Transverse colon (tissue), 4 donors: Measurements from ENCODE around the gene KMT2A. TPM values are rescaled to one million over a fixed set of nuclear protein-coding genes. Genes with fewer than 3 reads are reported as not detected.

Source experiments
- DNase-seq: peaks from one replicate; pipeline ENCODE4 v3.0.0-alpha.2; 2019
- H3K27ac ChIP-seq, 4 donors: fragments of 200-600 bp; sonication (generic); 2 replicates each; pipeline ENCODE4 v1.5.1; 2016 to 2018; ENCODE audit warnings: inconsistent platforms in 4 of 4
- H3K27me3 ChIP-seq: fragments of 200-600 bp; sonication (generic); 2 replicates; pipeline ENCODE4 v1.5.1; 2017; ENCODE audit warnings: inconsistent platforms
- H3K36me3 ChIP-seq, 4 donors: fragments of 200-600 bp; sonication (generic); 2 replicates each; pipeline ENCODE4 v1.5.1; 2017 to 2019; ENCODE audit warnings: inconsistent platforms in 4 of 4
- H3K4me1 ChIP-seq, 4 donors: fragments of 200-600 bp; sonication (generic); 2 replicates each; pipeline ENCODE4 v1.5.1; 2017 to 2020; ENCODE audit warnings: inconsistent platforms in 4 of 4
- H3K4me3 ChIP-seq, 4 donors: fragments of 200-600 bp; sonication (generic); 1 replicate in 1 of 4; 2 replicates in 3 of 4; pipeline versions ENCODE4 v1.5.1 to v1.6.1; 2017 to 2019; ENCODE audit warnings: inconsistent platforms in 4 of 4
- H3K9me3 ChIP-seq, 2 donors: fragments of 200-600 bp; sonication (generic); 2 replicates each; pipeline ENCODE4 v1.5.1; 2017 to 2019; ENCODE audit warnings: inconsistent platforms in 2 of 2
- CTCF ChIP-seq, 5 experiments: fragments of 200-600 bp in 3 of 5; fragments of 450-650 bp in 2 of 5; sonication (generic) in 3 of 5; IDR thresholded peaks; 1 replicate in 2 of 5; 2 replicates in 3 of 5; pipeline ENCODE4 v1.5.1; 2016 to 2017; ENCODE audit warnings: antibody characterized with exemption in 5 of 5, inconsistent platforms in 3 of 5, mild to moderate bottlenecking in 2 of 5, moderate library complexity in 1 of 5
- EP300 ChIP-seq: sonication (generic); formaldehyde crosslinking; IDR thresholded peaks from one replicate; pipeline ENCODE4 v1.6.1; 2017; ENCODE audit warnings: antibody characterized with exemption, low read depth
- POLR2A ChIP-seq: fragments of 450-650 bp; IDR thresholded peaks from one replicate; pipeline ENCODE4 v1.6.1; 2016; ENCODE audit warnings: antibody characterized with exemption, mild to moderate bottlenecking, moderate library complexity
- POLR2AphosphoS5 ChIP-seq, 3 donors: sonication (generic); formaldehyde crosslinking; IDR thresholded peaks; one replicate each; pipeline ENCODE4 v1.6.1; 2016; ENCODE audit warnings: antibody characterized with exemption in 3 of 3
- WGBS, 2 donors: methylation state at CpG; one replicate each; pipeline ENCODE4 v1.1.5; 2018; ENCODE audit warnings: low coverage in 1 of 2; 5-methylcytosine and 5-hydroxymethylcytosine counted together
- in situ Hi-C, 4 donors: fragments of 200-750 bp; cut with MboI; loops; one replicate each; pipeline versions ENCODE4 v1.15.0 to v1.15.1; 2017; ENCODE audit warnings: low sequenced_read_pairs in 3 of 4, low pct_ligation_motif_present in 1 of 4, low pct_unique_long_range_greater_than_20kb in 1 of 4
- intact Hi-C: fragments of 100-400 bp; cut with DNase I; formaldehyde crosslinking; loops from one replicate; pipeline ENCODE4 v1.15.1; 2023; ENCODE audit warnings: low total_unique reads
- total RNA-seq, 4 donors: library from RNA; depleted of rRNA; stranded (reverse); fragments of >200 nt; gene quantifications; one replicate each; pipeline ENCODE4 v1.1.0, GENCODE V29; 2016

KMT2A gene
- total RNA-seq, 4 donors from 2014 or later, result 51.1 to 120 (median 75.5) TPM

GRCh38 chr11:118442301-118442700 lies 6.0 kb downstream of the KMT2A start:
- peaks cover 15 to 80% (median 53%) of the 10 kb centered on the region in 4 donors for H3K4me1 ChIP-seq

GRCh38 chr11:118442908-118443589 lies 6.8 kb downstream of the KMT2A start:
- H3K27me3 ChIP-seq, result no peaks in the 10 kb centered on the region
- peaks cover 18 to 76% (median 52%) of the 10 kb centered on the region in 4 donors for H3K4me1 ChIP-seq
- in situ Hi-C loops, result no loop called here
- no peak for DNase-seq
- WGBS, 2 donors, result 61 to 74% methylated on average over 4 of the region's 4 CpGs
- no peak for TF ChIP-seq POLR2A
- TF ChIP-seq POLR2AphosphoS5 (IDR thresholded peaks at IDR 0.05), result no peak
- no peak for TF ChIP-seq EP300
- no peak for TF ChIP-seq CTCF (IDR thresholded peaks at IDR 0.05)
- no peaks in the 10 kb centered on the region for H3K9me3 ChIP-seq
- H3K36me3 ChIP-seq, result no peaks in the 10 kb centered on the region
- no peak overlapping the region for H3K27ac ChIP-seq
- H3K4me3 ChIP-seq, result no peak overlapping the region
- intact Hi-C loops, result no loop called here

More at GRCh38 chr11:118442301-118442700, 6.0 kb downstream of the KMT2A start:
- intact Hi-C loops, result no loop called here
- Histone ChIP-seq H3K36me3 (no peaks in the 10 kb centered on the region), H3K27me3 (no peaks in the 10 kb centered on the region), H3K9me3 (no peaks in the 10 kb centered on the region), H3K4me3 (no peak overlapping the region), H3K27ac (no peak overlapping the region)
- TF ChIP-seq EP300, result no peak
- WGBS, 2 donors, result 49 to 63% methylated on average over 1 to 3 of the region's 3 CpGs
- in situ Hi-C loops, result no loop called here
- DNase-seq, result no peak

GRCh38 chr11:118443590-118444218 lies 7.4 kb downstream of the KMT2A start:
- no peaks in the 10 kb centered on the region for H3K27me3 ChIP-seq
- WGBS, 2 donors, result 65 to 79% methylated on average over 2 of the region's 2 CpGs
- TF ChIP-seq POLR2AphosphoS5 (IDR thresholded peaks at IDR 0.05) (no peak), CTCF (IDR thresholded peaks at IDR 0.05) (no peak), EP300 (no peak), POLR2A (no peak)
- H3K9me3 ChIP-seq, result no peaks in the 10 kb centered on the region
- no peaks in the 10 kb centered on the region for H3K36me3 ChIP-seq
- in situ Hi-C loops (no loop called here), intact Hi-C loops (no loop called here)
- no peak overlapping the region for H3K4me3 ChIP-seq
- peaks cover 18 to 75% (median 52%) of the 10 kb centered on the region in 4 donors for H3K4me1 ChIP-seq
- DNase-seq, result no peak
- no peak overlapping the region for H3K27ac ChIP-seq

- Histone ChIP-seq H3K4me3 (no peak overlapping the region), H3K9me3 (no peaks in the 10 kb centered on the region), H3K27ac (no peak overlapping the region), H3K4me1 (peaks cover 15 to 49% (median 31%) of the 10 kb centered on the region in 4 donors), H3K27me3 (no peaks in the 10 kb centered on the region), H3K36me3 (no peaks in the 10 kb centered on the region)
- intact Hi-C loops, result no loop called here
- TF ChIP-seq POLR2AphosphoS5 (IDR thresholded peaks at IDR 0.05), result no peak
- no peak for TF ChIP-seq CTCF (IDR thresholded peaks at IDR 0.05)
- TF ChIP-seq POLR2A, result no peak
- TF ChIP-seq EP300, result no peak
- in situ Hi-C loops, result no loop called here
- 95 to 97% methylated on average over 4 of the region's 4 CpGs for WGBS, 2 donors
- no peak for DNase-seq
Measured at GRCh38 chr11:118447423-118447822, 11.1 kb downstream of the KMT2A start.
